Measurements from ENCODE around the gene CDH24. TPM values are rescaled to one million over a fixed set of nuclear protein-coding genes. Genes with fewer than 3 reads are reported as not detected.

The CDH24 gene
- total RNA-seq, 1 experiment from 2014 or later = 17.9 TPM

DNA sequence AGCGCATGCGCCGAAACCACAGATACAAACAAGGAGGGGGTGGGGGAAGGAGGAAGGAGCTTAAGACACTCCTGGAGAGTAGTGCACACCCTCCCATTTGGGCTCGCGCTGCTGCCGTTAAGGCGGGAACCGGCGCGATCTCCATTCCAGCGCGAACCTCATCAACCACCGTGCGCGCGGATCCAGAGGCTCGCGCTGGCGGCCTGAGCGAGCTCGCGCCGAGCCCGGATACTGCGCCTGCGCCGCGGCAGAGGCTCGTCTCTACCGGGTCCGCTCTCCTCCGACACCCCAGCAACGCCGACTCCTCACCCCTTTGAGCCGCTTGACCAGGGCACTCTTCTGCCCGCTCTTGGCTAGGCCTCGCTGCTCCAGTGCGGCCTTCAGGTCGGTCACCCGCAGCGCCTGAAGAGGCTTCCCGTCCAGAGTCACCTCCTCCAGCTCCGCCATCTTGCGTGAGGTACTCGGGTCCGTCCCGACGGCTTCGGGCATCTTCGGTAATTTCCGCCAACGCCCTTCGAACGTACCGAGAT is 37.4 kb upstream of the CDH24 start, which contains the start of gene ACIN1:
TSS of gene ACIN1 (minus strand) at position 471 of the 530 bp plus-strand sequence. CDS start at position 447, 24 bp downstream.
- Mint-ChIP-seq H3K27me3 (ENCODE audit: low read depth) (no peaks in the 10 kb centered on the region; the same call in 1 of the 2 replicates), H3K4me1 (peaks cover 30% of the 10 kb centered on the region), H3K4me3 (no peak within 1 kb of the TSS), H3K36me3 (peaks cover 52% of the 10 kb centered on the region), H3K27ac (no peak within 1 kb of the TSS), H3K9me3 (no peaks in the 10 kb centered on the region)
- TF ChIP-seq ETV6 (CRISPR knock-in tag; IDR thresholded peaks at IDR 0.05) (peak; percentile 74), IRF1 (CRISPR knock-in tag; IDR thresholded peaks at IDR 0.05) (peak; percentile 71; the same call in 1 of the 2 replicates), SOX15 (CRISPR knock-in tag; IDR thresholded peaks at IDR 0.05) (no peak), EMX1 (CRISPR knock-in tag; IDR thresholded peaks at IDR 0.05) (no peak), FOXK1 (CRISPR knock-in tag; IDR thresholded peaks at IDR 0.05) (peak; percentile 15; the same call in 1 of the 2 replicates), FOXP4 (CRISPR knock-in tag; IDR thresholded peaks at IDR 0.05) (peak; percentile 56; the same call in 1 of the 2 replicates), GABPB1 (CRISPR knock-in tag; IDR thresholded peaks at IDR 0.05) (peak; percentile 88), TEAD1 (CRISPR knock-in tag; IDR thresholded peaks at IDR 0.05) (peak; percentile 77; the same call in 1 of the 2 replicates), E2F5 (CRISPR knock-in tag; IDR thresholded peaks at IDR 0.05) (no peak), ZNF138 (CRISPR knock-in tag; conservative IDR thresholded peaks at IDR 0.05) (no peak), USF1 (CRISPR knock-in tag; IDR thresholded peaks at IDR 0.05) (peak; percentile 48; the same call in 1 of the 2 replicates), JUN (CRISPR knock-in tag; IDR thresholded peaks at IDR 0.05) (peak; percentile 87)
- TF ChIP-seq, protein P1, sequence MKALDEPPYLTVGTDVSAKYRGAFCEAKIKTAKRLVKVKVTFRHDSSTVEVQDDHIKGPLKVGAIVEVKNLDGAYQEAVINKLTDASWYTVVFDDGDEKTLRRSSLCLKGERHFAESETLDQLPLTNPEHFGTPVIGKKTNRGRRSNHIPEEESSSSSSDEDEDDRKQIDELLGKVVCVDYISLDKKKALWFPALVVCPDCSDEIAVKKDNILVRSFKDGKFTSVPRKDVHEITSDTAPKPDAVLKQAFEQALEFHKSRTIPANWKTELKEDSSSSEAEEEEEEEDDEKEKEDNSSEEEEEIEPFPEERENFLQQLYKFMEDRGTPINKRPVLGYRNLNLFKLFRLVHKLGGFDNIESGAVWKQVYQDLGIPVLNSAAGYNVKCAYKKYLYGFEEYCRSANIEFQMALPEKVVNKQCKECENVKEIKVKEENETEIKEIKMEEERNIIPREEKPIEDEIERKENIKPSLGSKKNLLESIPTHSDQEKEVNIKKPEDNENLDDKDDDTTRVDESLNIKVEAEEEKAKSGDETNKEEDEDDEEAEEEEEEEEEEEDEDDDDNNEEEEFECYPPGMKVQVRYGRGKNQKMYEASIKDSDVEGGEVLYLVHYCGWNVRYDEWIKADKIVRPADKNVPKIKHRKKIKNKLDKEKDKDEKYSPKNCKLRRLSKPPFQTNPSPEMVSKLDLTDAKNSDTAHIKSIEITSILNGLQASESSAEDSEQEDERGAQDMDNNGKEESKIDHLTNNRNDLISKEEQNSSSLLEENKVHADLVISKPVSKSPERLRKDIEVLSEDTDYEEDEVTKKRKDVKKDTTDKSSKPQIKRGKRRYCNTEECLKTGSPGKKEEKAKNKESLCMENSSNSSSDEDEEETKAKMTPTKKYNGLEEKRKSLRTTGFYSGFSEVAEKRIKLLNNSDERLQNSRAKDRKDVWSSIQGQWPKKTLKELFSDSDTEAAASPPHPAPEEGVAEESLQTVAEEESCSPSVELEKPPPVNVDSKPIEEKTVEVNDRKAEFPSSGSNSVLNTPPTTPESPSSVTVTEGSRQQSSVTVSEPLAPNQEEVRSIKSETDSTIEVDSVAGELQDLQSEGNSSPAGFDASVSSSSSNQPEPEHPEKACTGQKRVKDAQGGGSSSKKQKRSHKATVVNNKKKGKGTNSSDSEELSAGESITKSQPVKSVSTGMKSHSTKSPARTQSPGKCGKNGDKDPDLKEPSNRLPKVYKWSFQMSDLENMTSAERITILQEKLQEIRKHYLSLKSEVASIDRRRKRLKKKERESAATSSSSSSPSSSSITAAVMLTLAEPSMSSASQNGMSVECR (CRISPR knock-in tag; IDR thresholded peaks at IDR 0.05; ENCODE audit: borderline replicate concordance) = 0 out of 2 replicates have a peak, but pooled peaks have one; percentile 81
- TF ChIP-seq, protein P2, sequence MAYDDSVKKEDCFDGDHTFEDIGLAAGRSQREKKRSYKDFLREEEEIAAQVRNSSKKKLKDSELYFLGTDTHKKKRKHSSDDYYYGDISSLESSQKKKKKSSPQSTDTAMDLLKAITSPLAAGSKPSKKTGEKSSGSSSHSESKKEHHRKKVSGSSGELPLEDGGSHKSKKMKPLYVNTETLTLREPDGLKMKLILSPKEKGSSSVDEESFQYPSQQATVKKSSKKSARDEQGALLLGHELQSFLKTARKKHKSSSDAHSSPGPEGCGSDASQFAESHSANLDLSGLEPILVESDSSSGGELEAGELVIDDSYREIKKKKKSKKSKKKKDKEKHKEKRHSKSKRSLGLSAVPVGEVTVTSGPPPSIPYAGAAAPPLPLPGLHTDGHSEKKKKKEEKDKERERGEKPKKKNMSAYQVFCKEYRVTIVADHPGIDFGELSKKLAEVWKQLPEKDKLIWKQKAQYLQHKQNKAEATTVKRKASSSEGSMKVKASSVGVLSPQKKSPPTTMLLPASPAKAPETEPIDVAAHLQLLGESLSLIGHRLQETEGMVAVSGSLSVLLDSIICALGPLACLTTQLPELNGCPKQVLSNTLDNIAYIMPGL (CRISPR knock-in tag; IDR thresholded peaks at IDR 0.05) = peak; percentile 98
- TF ChIP-seq, protein P3, sequence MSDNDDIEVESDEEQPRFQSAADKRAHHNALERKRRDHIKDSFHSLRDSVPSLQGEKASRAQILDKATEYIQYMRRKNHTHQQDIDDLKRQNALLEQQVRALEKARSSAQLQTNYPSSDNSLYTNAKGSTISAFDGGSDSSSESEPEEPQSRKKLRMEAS (CRISPR knock-in tag; IDR thresholded peaks at IDR 0.05) = peak; percentile 81
- POLR2A ChIA-PET = interaction anchor here (0.7 to 2.7 kb wide), 26 partner anchors 12 to 227 kb away, joined by 3 to 24 read pairs (median 5); partner anchors contain the start of genes BCL2L2, CDH24, PABPN1 and RBM23
- ATAC-seq = peak; percentile 12
- no peak for DNase-seq (ENCODE audit: low spot score)
- CTCF ChIA-PET = interaction anchor here (0.7 to 3.3 kb wide), 36 partner anchors 9 to 524 kb away, joined by 3 to 105 read pairs (median 4); partner anchors contain the start of genes AJUBA, CDH24, CEBPE and CIROP

Data from WTC11 (cell line).